ENCODE results near the gene BAD.

The BAD gene

GRCh38 chr11:64241241-64241490, 43.3 kb downstream of the BAD start:
- Histone ChIP-seq H3K4me1 (peaks cover 18% of the 10 kb centered on the region), H3K9me3 (no peaks in the 10 kb centered on the region), H3K27me3 (ENCODE audit: low read depth) (no peaks in the 10 kb centered on the region), H3K4me3 (peak overlapping the region; percentile 97), H3K36me3 (replicated peaks) (peaks cover 45% of the 10 kb centered on the region)
- peak in 1 of 2 experiments; percentile 100 for DNase-seq (ENCODE audit: low spot score in 2 of 2)
- in situ Hi-C loops (cut with MboI; ENCODE audit: low sequenced_read_pairs): no loop called here

- H3K36me3 ChIP-seq (replicated peaks): peaks cover 45% of the 10 kb centered on the region
- peak within 1 kb of the TSS; percentile 97 for H3K4me3 ChIP-seq
- in situ Hi-C loops (cut with MboI; ENCODE audit: low sequenced_read_pairs): no loop called here
- peak; percentile 92 to 97 for DNase-seq (ENCODE audit: low spot score in 2 of 2)
- no peaks in the 10 kb centered on the region for H3K9me3 ChIP-seq
- H3K4me1 ChIP-seq: peaks cover 18% of the 10 kb centered on the region
- no peaks in the 10 kb centered on the region for H3K27me3 ChIP-seq (ENCODE audit: low read depth)
These were observed 43.8 kb downstream of the BAD start, which contains the start of gene FKBP2 for GRCh38 chr11:64240435-64241240. Gene FKBP2 (plus strand): TSS chr11:64241095. CDS start chr11:64242388, 1,293 bp downstream.

DNA sequence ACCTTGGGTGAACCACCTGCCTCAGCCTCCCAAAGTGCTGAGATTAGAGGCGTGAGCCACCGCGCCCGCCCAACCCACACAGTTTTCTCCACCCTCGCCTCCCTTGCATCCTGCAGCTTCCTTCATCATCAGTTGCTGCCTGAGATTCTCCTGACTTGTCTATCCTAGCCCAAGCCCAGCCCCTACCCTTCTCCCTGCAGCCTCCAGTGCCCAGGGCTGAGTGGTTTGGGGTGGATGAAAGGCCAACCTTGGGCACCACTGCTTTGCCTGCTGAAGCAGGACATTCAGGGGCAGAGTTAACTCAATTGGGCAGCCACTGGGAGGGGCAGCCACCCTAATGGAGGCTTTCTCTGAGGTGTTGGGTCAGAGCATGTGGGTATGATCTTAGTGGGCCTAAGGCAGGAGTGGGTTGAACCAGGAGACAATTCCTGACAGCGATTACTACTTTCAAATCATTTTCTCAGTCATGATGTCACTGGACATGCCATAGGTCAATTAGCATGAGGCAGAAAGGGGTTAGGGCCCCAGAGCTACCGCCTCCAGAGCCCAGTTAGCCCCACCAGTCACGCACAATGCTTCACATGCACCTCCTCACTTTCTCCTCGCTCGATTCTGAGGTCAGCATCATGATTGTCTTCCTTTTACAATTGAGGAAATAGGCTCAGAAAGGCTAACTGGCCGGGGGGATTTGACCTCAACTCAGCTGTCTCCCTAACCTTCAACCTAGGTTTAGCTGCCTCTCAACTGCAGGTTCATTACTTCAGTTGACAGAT, 44.6 kb downstream of the BAD start:
- Histone ChIP-seq H3K27me3 (ENCODE audit: low read depth) (no peaks in the 10 kb centered on the region), H3K4me1 (peaks cover 22% of the 10 kb centered on the region), H3K36me3 (replicated peaks) (peaks cover 38% of the 10 kb centered on the region), H3K4me3 (peak overlapping the region; percentile 97), H3K9me3 (no peaks in the 10 kb centered on the region)
- in situ Hi-C loops (cut with MboI; ENCODE audit: low sequenced_read_pairs): no loop called here
- no peak for DNase-seq (ENCODE audit: low spot score in 2 of 2)

GRCh38 chr11:64238999-64239398, 45.5 kb downstream of the BAD start:
- Histone ChIP-seq H3K36me3 (replicated peaks) (peaks cover 34% of the 10 kb centered on the region), H3K4me1 (peaks cover 23% of the 10 kb centered on the region), H3K27me3 (ENCODE audit: low read depth) (no peaks in the 10 kb centered on the region), H3K4me3 (no peak overlapping the region), H3K9me3 (no peaks in the 10 kb centered on the region)
- in situ Hi-C loops (cut with MboI; ENCODE audit: low sequenced_read_pairs): no loop called here
- no peak for DNase-seq (ENCODE audit: low spot score in 2 of 2)

DNA sequence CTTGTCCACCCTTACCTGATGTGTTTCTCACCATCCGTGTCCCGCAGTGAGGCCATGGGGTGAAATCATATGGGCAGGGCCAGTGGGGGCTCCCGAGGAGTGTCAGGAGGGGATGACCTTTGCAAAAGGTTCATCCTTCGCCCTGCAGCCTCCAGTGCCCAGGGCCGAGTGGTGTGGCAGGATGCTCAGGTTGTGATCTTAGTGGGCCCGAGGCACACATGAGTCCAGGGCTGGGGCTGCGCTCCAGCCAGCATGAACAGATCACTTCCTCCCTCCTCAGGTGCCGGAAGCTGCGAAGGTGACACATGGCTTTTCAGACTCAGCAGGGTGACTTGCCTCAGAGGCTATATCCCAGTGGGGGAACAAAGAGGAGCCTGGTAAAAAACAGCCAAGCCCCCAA, 46.4 kb downstream of the BAD start:
- H3K36me3 ChIP-seq (replicated peaks): peaks cover 26% of the 10 kb centered on the region
- H3K27me3 ChIP-seq (ENCODE audit: low read depth): no peaks in the 10 kb centered on the region
- H3K9me3 ChIP-seq: no peaks in the 10 kb centered on the region
- H3K4me1 ChIP-seq: peaks cover 26% of the 10 kb centered on the region
- in situ Hi-C loops (cut with MboI; ENCODE audit: low sequenced_read_pairs): no loop called here
- H3K4me3 ChIP-seq: no peak overlapping the region
- no peak for DNase-seq (ENCODE audit: low spot score in 2 of 2)

DNA sequence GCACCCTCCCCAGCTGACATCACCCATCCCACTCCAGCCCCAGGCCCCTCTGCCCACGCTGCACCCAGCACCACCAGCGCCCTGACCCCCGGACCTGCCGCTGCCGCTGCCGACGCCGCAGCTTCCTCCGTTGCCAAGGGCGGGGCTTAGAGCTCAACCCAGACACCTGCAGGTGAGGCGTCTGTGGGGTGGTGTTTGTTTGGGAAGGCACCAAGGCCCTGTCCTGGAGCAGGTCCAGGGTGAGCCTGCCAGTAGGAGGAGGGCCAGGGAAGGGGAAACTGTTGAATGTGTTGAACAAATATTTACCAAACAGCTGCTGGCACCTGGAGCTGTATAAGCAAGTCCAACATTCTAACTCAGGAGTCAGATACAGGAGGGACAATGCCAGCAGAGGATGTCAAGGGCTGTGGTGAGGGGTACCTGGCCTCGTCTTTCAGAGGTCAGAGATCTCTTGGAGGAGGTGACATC, 46.9 kb downstream of the BAD start:
- in situ Hi-C loops (cut with MboI; ENCODE audit: low sequenced_read_pairs): no loop called here

DNA sequence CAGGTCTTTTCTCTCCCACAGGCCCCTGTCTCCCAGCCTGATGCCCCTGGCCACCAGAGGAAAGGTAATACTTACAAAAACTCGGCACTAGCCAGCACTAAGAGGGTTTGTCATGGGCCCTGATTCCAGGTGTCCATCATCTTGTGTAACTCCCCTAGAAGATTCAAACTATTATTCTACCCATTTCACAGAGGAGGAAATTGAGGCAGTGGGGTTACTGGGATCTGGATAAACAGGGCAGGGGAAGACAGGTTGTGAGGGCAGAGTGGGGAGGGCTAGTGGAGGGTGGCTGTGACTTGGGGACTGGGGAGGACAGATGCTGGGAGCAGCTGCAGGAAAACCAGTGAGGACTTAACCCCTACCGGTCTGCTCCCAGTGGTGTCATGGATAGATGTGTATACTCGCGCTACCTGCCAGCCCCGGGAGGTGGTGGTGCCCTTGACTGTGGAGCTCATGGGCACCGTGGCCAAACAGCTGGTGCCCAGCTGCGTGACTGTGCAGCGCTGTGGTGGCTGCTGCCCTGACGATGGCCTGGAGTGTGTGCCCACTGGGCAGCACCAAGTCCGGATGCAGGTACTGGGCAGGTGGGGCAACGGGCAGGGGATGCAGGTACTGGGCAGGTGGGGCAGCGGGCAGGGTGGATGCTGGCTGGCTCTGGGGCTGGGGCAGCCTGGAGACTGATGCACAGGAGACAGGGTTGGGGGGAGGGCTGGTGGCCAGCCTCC, 48.9 kb downstream of the BAD start:
- H3K9me3 ChIP-seq: no peaks in the 10 kb centered on the region
- DNase-seq (ENCODE audit: low spot score in 2 of 2): no peak
- H3K27me3 ChIP-seq (ENCODE audit: low read depth): no peaks in the 10 kb centered on the region
- in situ Hi-C loops (cut with MboI; ENCODE audit: low sequenced_read_pairs): no loop called here
- peak overlapping the region; percentile 48 for H3K4me3 ChIP-seq
- peaks cover 20% of the 10 kb centered on the region for H3K4me1 ChIP-seq
- H3K36me3 ChIP-seq (replicated peaks): peaks cover 17% of the 10 kb centered on the region

More for the DNA sequence above, 46.9 kb downstream of the BAD start:
- H3K36me3 ChIP-seq (replicated peaks): peaks cover 21% of the 10 kb centered on the region
- peaks cover 23% of the 10 kb centered on the region for H3K4me1 ChIP-seq
- H3K4me3 ChIP-seq: no peak overlapping the region
- DNase-seq (ENCODE audit: low spot score in 2 of 2): no peak
- no peaks in the 10 kb centered on the region for H3K27me3 ChIP-seq (ENCODE audit: low read depth)
- H3K9me3 ChIP-seq: no peaks in the 10 kb centered on the region

DNA sequence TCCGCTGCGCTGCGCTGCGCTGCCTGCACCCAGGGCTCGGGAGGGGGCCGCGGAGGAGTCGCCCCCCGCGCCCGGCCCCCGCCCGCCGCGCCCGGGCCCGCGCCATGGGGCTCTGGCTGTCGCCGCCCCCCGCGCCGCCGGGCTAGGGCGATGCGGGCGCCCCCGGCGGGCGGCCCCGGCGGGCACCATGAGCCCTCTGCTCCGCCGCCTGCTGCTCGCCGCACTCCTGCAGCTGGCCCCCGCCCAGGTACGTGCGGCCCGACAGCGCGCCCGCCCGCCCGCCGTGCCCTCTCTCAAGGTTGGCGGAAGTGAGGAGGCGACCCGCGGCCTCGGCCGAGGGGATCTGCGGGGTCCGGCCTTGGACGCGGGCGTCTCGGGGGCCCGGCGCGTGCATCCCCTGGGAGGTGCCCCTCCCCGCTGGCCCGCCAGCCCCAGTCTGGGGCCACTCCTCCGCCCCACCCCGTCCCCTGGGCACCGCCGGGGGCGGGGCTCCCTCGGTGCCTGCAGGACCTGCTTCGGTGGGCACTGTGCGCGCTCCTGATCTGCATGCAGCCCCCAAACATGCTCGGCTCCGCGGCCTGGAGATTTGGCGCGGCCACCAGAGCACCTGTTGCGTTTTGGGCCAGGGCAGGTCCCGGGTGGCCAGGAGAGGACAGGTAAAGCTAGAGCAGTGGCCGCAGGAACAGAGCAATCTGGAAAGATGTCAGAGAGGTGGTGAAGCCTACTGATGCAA, 49.7 kb downstream of the BAD start:
- DNase-seq (ENCODE audit: low spot score in 2 of 2): peak in 1 of 2 experiments; percentile 68
- no peaks in the 10 kb centered on the region for H3K27me3 ChIP-seq (ENCODE audit: low read depth)
- no peaks in the 10 kb centered on the region for H3K9me3 ChIP-seq
- peaks cover 13% of the 10 kb centered on the region for H3K4me1 ChIP-seq
- peak overlapping the region; percentile 48 for H3K4me3 ChIP-seq
- H3K36me3 ChIP-seq (replicated peaks): peaks cover 12% of the 10 kb centered on the region
- in situ Hi-C loops (cut with MboI; ENCODE audit: low sequenced_read_pairs): no loop called here

DNA sequence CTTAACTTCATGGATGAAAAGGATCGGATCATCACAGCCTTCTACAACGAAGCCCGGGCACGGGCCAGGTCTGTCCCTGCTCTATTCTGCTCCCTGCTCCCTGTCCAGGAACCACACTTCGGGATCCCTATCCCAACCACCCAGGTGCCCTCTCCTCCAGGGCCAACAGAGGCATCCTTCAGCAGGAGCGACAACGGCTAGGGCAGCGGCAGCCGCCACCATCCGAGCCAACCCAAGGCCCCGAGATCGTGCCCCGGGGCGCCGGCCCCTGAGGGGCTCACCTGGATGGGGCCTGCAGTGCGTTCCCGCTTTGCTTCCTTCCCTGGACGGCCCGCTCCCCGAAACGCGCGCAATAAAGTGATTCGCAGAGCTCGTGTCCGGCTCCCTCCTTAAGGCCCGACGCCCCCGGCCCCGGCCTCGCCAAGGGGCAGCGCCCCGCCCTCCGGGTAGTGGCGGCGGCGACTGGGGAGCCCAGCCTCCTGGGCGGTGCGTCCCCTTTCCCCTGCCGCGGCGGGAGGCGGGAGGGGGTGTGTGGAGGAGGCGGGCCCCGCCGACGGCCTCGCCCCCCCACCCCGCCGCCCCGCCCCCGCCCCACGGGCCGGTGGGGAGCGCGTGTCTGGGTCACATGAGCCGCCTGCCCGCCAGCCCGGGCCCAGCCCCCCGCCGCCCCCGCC, 50.4 kb downstream of the BAD start, which contains the start of gene VEGFB:
Gene VEGFB (plus strand): TSS at position 672 of the 674 bp plus-strand sequence. CDS start 250 bp downstream, outside the sequence.
- peaks cover 14% of the 10 kb centered on the region for H3K4me1 ChIP-seq
- in situ Hi-C loops (cut with MboI; ENCODE audit: low sequenced_read_pairs): no loop called here

DNA sequence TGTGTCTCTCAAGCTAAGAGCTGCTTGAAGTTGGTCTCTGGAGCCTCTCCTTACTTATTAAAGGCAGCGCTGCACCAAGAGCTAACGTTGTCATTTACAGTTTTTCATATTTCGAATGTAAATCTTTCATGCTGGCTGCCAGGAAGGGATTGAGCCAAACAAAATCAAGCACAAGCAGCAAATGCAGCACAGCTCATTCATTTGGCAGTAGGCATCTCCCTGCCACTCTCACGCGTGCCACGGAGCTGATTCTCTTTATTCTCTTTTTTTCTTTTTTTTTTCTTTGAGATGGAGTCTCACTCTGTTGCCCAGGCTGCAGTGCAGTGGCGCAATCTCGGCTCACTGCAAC, 51.5 kb downstream of the BAD start:
- no peaks in the 10 kb centered on the region for H3K9me3 ChIP-seq
- H3K4me3 ChIP-seq: no peak overlapping the region
- peaks cover 8% of the 10 kb centered on the region for H3K36me3 ChIP-seq (replicated peaks)
- no peaks in the 10 kb centered on the region for H3K27me3 ChIP-seq (ENCODE audit: low read depth)
- DNase-seq (ENCODE audit: low spot score in 2 of 2): no peak
- H3K4me1 ChIP-seq: peaks cover 14% of the 10 kb centered on the region
- in situ Hi-C loops (cut with MboI; ENCODE audit: low sequenced_read_pairs): no loop called here

More for the DNA sequence above, 50.4 kb downstream of the BAD start, which contains the start of gene VEGFB:
- peaks cover 12% of the 10 kb centered on the region for H3K36me3 ChIP-seq (replicated peaks)
- no peaks in the 10 kb centered on the region for H3K9me3 ChIP-seq
- peak within 1 kb of the TSS; percentile 48 for H3K4me3 ChIP-seq
- peak; percentile 43 to 75 for DNase-seq (ENCODE audit: low spot score in 2 of 2)
- no peaks in the 10 kb centered on the region for H3K27me3 ChIP-seq (ENCODE audit: low read depth)

- Histone ChIP-seq H3K36me3 (replicated peaks) (peaks cover 3% of the 10 kb centered on the region), H3K27me3 (ENCODE audit: low read depth) (no peaks in the 10 kb centered on the region), H3K4me1 (peaks cover 14% of the 10 kb centered on the region), H3K4me3 (no peak overlapping the region), H3K9me3 (no peaks in the 10 kb centered on the region)
- DNase-seq (ENCODE audit: low spot score in 2 of 2): no peak
- in situ Hi-C loops (cut with MboI; ENCODE audit: low sequenced_read_pairs): no loop called here
These were observed 52.1 kb downstream of the BAD start for GRCh38 chr11:64232182-64232966.

DNA sequence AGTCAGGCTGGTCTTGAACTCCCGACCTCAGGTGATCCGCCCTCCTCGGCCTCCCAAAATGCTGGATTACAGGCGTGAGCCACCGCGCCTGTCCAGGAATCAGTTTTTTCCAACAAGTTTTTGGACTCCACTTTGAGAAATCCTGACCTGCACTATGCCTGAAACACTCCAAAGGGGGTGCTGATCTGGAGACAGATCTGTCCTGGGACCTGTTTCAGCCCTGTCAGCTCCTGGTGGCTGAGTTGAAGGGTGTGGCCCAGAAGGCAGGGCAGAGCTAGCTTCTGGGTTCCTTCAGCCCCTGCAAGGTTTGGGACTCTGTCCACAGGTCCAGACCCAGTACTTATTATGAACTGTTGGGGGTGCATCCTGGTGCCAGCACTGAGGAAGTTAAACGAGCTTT, 52.9 kb downstream of the BAD start:
- DNase-seq (ENCODE audit: low spot score in 2 of 2): no peak
- H3K36me3 ChIP-seq (replicated peaks): no peaks in the 10 kb centered on the region; the same call in 1 of the 2 replicates
- peaks cover 14% of the 10 kb centered on the region for H3K4me1 ChIP-seq
- in situ Hi-C loops (cut with MboI; ENCODE audit: low sequenced_read_pairs): no loop called here
- H3K27me3 ChIP-seq (ENCODE audit: low read depth): no peaks in the 10 kb centered on the region
- H3K4me3 ChIP-seq: no peak overlapping the region
- H3K9me3 ChIP-seq: no peaks in the 10 kb centered on the region
